LHCN-M2 (cell line): Measurements from ENCODE around the gene POPDC3. TPM values are rescaled to one million over a fixed set of nuclear protein-coding genes. Genes with fewer than 3 reads are reported as not detected.

Experiments
- DNase-seq: peaks from one replicate; pipeline ENCODE4 v3.0.0-alpha.2; 2012; ENCODE audit warnings: low read depth
- total RNA-seq: library from RNA; depleted of rRNA; stranded (reverse); fragments of >200 nt; gene quantifications from 2 replicates; pipeline ENCODE4 v1.2.3, GENCODE V29; 2014

POPDC3 gene
- total RNA-seq, 1 experiment from 2014 or later = 77.9 TPM

GRCh38 chr6:105152880-105153279, 26.9 kb downstream of the POPDC3 start:
- DNase-seq = no peak

- DNase-seq = no peak
These were observed 28.2 kb downstream of the POPDC3 start for GRCh38 chr6:105151644-105152043.

GRCh38 chr6:105138141-105138540, 41.7 kb downstream of the POPDC3 start:
- DNase-seq = no peak

GRCh38 chr6:105137388-105137787, 42.4 kb downstream of the POPDC3 start:
- peak; percentile 22 for DNase-seq

- DNase-seq = peak; percentile 73
These were observed 43.1 kb downstream of the POPDC3 start for GRCh38 chr6:105136431-105137350.

GRCh38 chr6:105135907-105136430, 43.8 kb downstream of the POPDC3 start:
- DNase-seq = peak; percentile 29

- peak; percentile 55 for DNase-seq
These were observed 44.8 kb downstream of the POPDC3 start for GRCh38 chr6:105135056-105135455.

GRCh38 chr6:105122717-105123116, 57.1 kb downstream of the POPDC3 start:
- DNase-seq = no peak

- DNase-seq = no peak
These were observed 57.8 kb downstream of the POPDC3 start for GRCh38 chr6:105121981-105122380.

GRCh38 chr6:105120570-105120969, 59.2 kb downstream of the POPDC3 start:
- DNase-seq = peak; percentile 62

- no peak for DNase-seq
These were observed 63.7 kb downstream of the POPDC3 start for GRCh38 chr6:105116150-105116549.

- DNase-seq = no peak
These were observed 66.4 kb downstream of the POPDC3 start for GRCh38 chr6:105113422-105113821.

GRCh38 chr6:105112577-105112976, 67.2 kb downstream of the POPDC3 start:
- DNase-seq = peak; percentile 8

- DNase-seq = no peak
These were observed 67.9 kb downstream of the POPDC3 start for GRCh38 chr6:105111871-105112270.

GRCh38 chr6:105111105-105111504, 68.7 kb downstream of the POPDC3 start:
- no peak for DNase-seq

GRCh38 chr6:105109955-105110895, 69.6 kb downstream of the POPDC3 start:
- DNase-seq = no peak

- no peak for DNase-seq
These were observed 71.1 kb downstream of the POPDC3 start for GRCh38 chr6:105108631-105109262.
